Parathyroid adenoma (tissue), 2 donors: ENCODE results near the gene CYP1A2.
A peak's percentile ranks its signal among the peaks of the same experiment; 100 is the strongest.

ENCODE experiments used
- H2AFZ ChIP-seq: fragments of 300-600 bp; sonication (generic); one replicate; pipeline ENCODE4 v1.7.0; 2017; ENCODE audit warnings: antibody characterized with exemption, mild to moderate bottlenecking
- H3K27ac ChIP-seq: fragments of 300-600 bp; sonication (generic); one replicate; pipeline ENCODE4 v1.7.0; 2017
- H3K27me3 ChIP-seq: fragments of 300-600 bp; sonication (generic); one replicate; pipeline ENCODE4 v1.7.0; 2017; ENCODE audit warnings: low read length; ENCODE audit not compliant: control insufficient read depth, insufficient read depth
- H3K36me3 ChIP-seq: fragments of 300-600 bp; sonication (generic); one replicate; pipeline ENCODE4 v1.7.0; 2017; ENCODE audit warnings: low read length; ENCODE audit not compliant: control insufficient read depth, insufficient read depth
- H3K4me1 ChIP-seq: fragments of 300-600 bp; sonication (generic); one replicate; pipeline ENCODE4 v1.7.0; 2017; ENCODE audit warnings: control low read depth
- H3K4me2 ChIP-seq: fragments of 300-600 bp; sonication (generic); one replicate; pipeline ENCODE4 v1.7.0; 2017; ENCODE audit warnings: low read length
- H3K4me3 ChIP-seq: fragments of 300-600 bp; sonication (generic); one replicate; pipeline ENCODE4 v1.7.0; 2017; ENCODE audit warnings: low read depth, low read length
- H3K79me2 ChIP-seq: fragments of 300-600 bp; sonication (generic); one replicate; pipeline ENCODE4 v1.7.0; 2017; ENCODE audit warnings: control low read depth
- H3K9ac ChIP-seq: fragments of 300-600 bp; sonication (generic); one replicate; pipeline ENCODE4 v1.7.0; 2017; ENCODE audit warnings: mild to moderate bottlenecking
- H3K9me3 ChIP-seq: fragments of 300-600 bp; sonication (generic); one replicate; pipeline ENCODE4 v1.7.0; 2017; ENCODE audit warnings: low read length; ENCODE audit not compliant: control insufficient read depth
- CTCF ChIP-seq: fragments of 300-600 bp; sonication (generic); IDR thresholded peaks from one replicate; pipeline ENCODE4 v1.7.0; 2017; ENCODE audit warnings: antibody characterized with exemption, mild to moderate bottlenecking
- donor health status: primary hyperparathyroidism.

The CYP1A2 gene

GRCh38 chr15:74724570-74725224 lies 23.9 kb upstream of the CYP1A2 start:
- H3K9me3 ChIP-seq: no peaks in the 10 kb centered on the region
- H3K36me3 ChIP-seq: no peaks in the 10 kb centered on the region
- TF ChIP-seq CTCF: no peak
- no peaks in the 10 kb centered on the region for H3K27me3 ChIP-seq
- H3K4me2 ChIP-seq: no peak overlapping the region
- no peak overlapping the region for H3K27ac ChIP-seq
- no peaks in the 10 kb centered on the region for H3K4me1 ChIP-seq
- H3K4me3 ChIP-seq: no peak overlapping the region
- H3K9ac ChIP-seq: no peak overlapping the region
- H2AFZ ChIP-seq: no peak overlapping the region
- no peaks in the 10 kb centered on the region for H3K79me2 ChIP-seq

- H3K9ac ChIP-seq: no peak within 1 kb of the TSS
- no peaks in the 10 kb centered on the region for H3K4me1 ChIP-seq
- no peaks in the 10 kb centered on the region for H3K79me2 ChIP-seq
- H3K4me2 ChIP-seq: peak within 1 kb of the TSS; percentile 81
- no peaks in the 10 kb centered on the region for H3K9me3 ChIP-seq
- H2AFZ ChIP-seq: peak within 1 kb of the TSS; percentile 80
- H3K36me3 ChIP-seq: no peaks in the 10 kb centered on the region
- H3K4me3 ChIP-seq: peak within 1 kb of the TSS; percentile 40
- no peaks in the 10 kb centered on the region for H3K27me3 ChIP-seq
- no peak within 1 kb of the TSS for H3K27ac ChIP-seq
- no peak for TF ChIP-seq CTCF
Observed at GRCh38 chr15:74725225-74725774, 23.3 kb upstream of the CYP1A2 start, which contains the start of gene CYP1A1. Gene CYP1A1 (minus strand): TSS chr15:74725528. CDS start chr15:74723097, 2,431 bp downstream.

- peak overlapping the region; percentile 81 for H3K4me2 ChIP-seq
- H3K36me3 ChIP-seq: no peaks in the 10 kb centered on the region
- H3K4me1 ChIP-seq: no peaks in the 10 kb centered on the region
- H3K27me3 ChIP-seq: no peaks in the 10 kb centered on the region
- no peak overlapping the region for H3K27ac ChIP-seq
- no peaks in the 10 kb centered on the region for H3K9me3 ChIP-seq
- no peak for TF ChIP-seq CTCF
- H3K9ac ChIP-seq: no peak overlapping the region
- H3K79me2 ChIP-seq: no peaks in the 10 kb centered on the region
- H2AFZ ChIP-seq: peak overlapping the region; percentile 80
- H3K4me3 ChIP-seq: peak overlapping the region; percentile 40
Observed at GRCh38 chr15:74725845-74726773, 22.5 kb upstream of the CYP1A2 start.

GRCh38 chr15:74726774-74727164 lies 21.9 kb upstream of the CYP1A2 start:
- no peaks in the 10 kb centered on the region for H3K36me3 ChIP-seq
- no peak overlapping the region for H2AFZ ChIP-seq
- no peak for TF ChIP-seq CTCF
- peak overlapping the region; percentile 81 for H3K4me2 ChIP-seq
- H3K9ac ChIP-seq: no peak overlapping the region
- no peaks in the 10 kb centered on the region for H3K4me1 ChIP-seq
- H3K9me3 ChIP-seq: no peaks in the 10 kb centered on the region
- no peaks in the 10 kb centered on the region for H3K27me3 ChIP-seq
- no peaks in the 10 kb centered on the region for H3K79me2 ChIP-seq
- H3K27ac ChIP-seq: no peak overlapping the region
- H3K4me3 ChIP-seq: peak overlapping the region; percentile 40
